NCI-H1105 treated with DMSO at 0.1 percent for 48 hours (cell line): Measurements from ENCODE around the gene TBX3.

Experiments
- DNase-seq: peaks from one replicate; lab custom pipeline; 2025; lab: John Stamatoyannopoulos, UW

The TBX3 gene

GRCh38 chr12:114696443-114697242, 12.7 kb upstream of the TBX3 start:
- DNase-seq = no peak

GRCh38 chr12:114695305-114695592, 11.3 kb upstream of the TBX3 start:
- no peak for DNase-seq

GRCh38 chr12:114694436-114695304, 10.7 kb upstream of the TBX3 start:
- peak; percentile 95 for DNase-seq

GRCh38 chr12:114693532-114693931, 9.6 kb upstream of the TBX3 start:
- no peak for DNase-seq

- no peak for DNase-seq
Observed at GRCh38 chr12:114693059-114693531, 9.1 kb upstream of the TBX3 start.

GRCh38 chr12:114692186-114693058, 8.4 kb upstream of the TBX3 start:
- no peak for DNase-seq

GRCh38 chr12:114691763-114692185, 7.8 kb upstream of the TBX3 start:
- no peak for DNase-seq

- no peak for DNase-seq
Observed at GRCh38 chr12:114691196-114691595, 7.2 kb upstream of the TBX3 start.

- no peak for DNase-seq
Observed at GRCh38 chr12:114690267-114691135, 6.5 kb upstream of the TBX3 start.

- no peak for DNase-seq
Observed at GRCh38 chr12:114689075-114689994, 5.4 kb upstream of the TBX3 start.

- DNase-seq = no peak
Observed at GRCh38 chr12:114688256-114688845, 4.4 kb upstream of the TBX3 start.

GRCh38 chr12:114687802-114688201, 3.8 kb upstream of the TBX3 start:
- no peak for DNase-seq

- DNase-seq = no peak
Observed at GRCh38 chr12:114686773-114687500, 3.0 kb upstream of the TBX3 start.

GRCh38 chr12:114686426-114686772, 2.4 kb upstream of the TBX3 start:
- no peak for DNase-seq

GRCh38 chr12:114685869-114686268, 1.9 kb upstream of the TBX3 start:
- no peak for DNase-seq

- no peak for DNase-seq
Observed at GRCh38 chr12:114685320-114685781, 1.4 kb upstream of the TBX3 start.

GRCh38 chr12:114684870-114685273, 897 bp upstream of the TBX3 start:
- DNase-seq = no peak

GRCh38 chr12:114683709-114684097, 272 bp downstream of the TBX3 start:
- DNase-seq = no peak
